Uterus (tissue), 4 donors: ENCODE data around the gene PRRT1B. TPM values are rescaled to one million over a fixed set of nuclear protein-coding genes. Genes with fewer than 3 reads are reported as not detected.

ENCODE experiments used
- total RNA-seq, 4 donors: library from RNA; depleted of rRNA in 3 of 4; stranded (reverse); fragments of >200 nt in 3 of 4; gene quantifications; one replicate each; pipeline versions ENCODE4 v1.1.0 to v1.2.4, GENCODE V29; 2014 to 2023
- donor health status: DM: yes; HTN: yes; CAD: no.

PRRT1B gene
- total RNA-seq, 4 donors from 2014 or later = not detected

Other genes with a start within 250 kb of the PRRT1B start
- 100 to 1,000 TPM in 3 of 4 donors, 10 to 100 TPM in 1; 81.5 to 297 (median 133) TPM for gene PRRC2B, start 151.4 kb upstream of the PRRT1B start, total RNA-seq
- 10 to 100 TPM in 2 of 4 donors, 1 to 10 TPM in 1, under 1 TPM in 1; 0.29 to 40.2 (median 18.5) TPM for gene POMT1, start 42.6 kb upstream of the PRRT1B start, total RNA-seq
- gene UCK1, start 14.3 kb upstream of the PRRT1B start, total RNA-seq = 10 to 100 TPM in 3 of 4 donors, 1 to 10 TPM in 1; 7.7 to 37.7 (median 18.6) TPM
- 10 to 100 TPM; 13.1 to 73.7 (median 26.2) TPM for gene RAPGEF1, start 194.6 kb downstream of the PRRT1B start, total RNA-seq